H1 (cell line): ENCODE results near the gene ZFYVE1. TPM values are rescaled to one million over a fixed set of nuclear protein-coding genes. Genes with fewer than 3 reads are reported as not detected.
"Not testable (repeated sequence)": the region's sequence is repeated elsewhere in the genome, so short reads cannot be mapped to it uniquely, and the experiment has no call there.

ENCODE experiments used
- CTCF ChIA-PET: fragments of 300-600 bp; sonication (Branson Sonifier 250); formaldehyde crosslinking; loops from one replicate; lab custom pipeline; 2021; ENCODE audit not compliant: partially characterized antibody; lab: Charles Lee
- POLR2A ChIA-PET: fragments of 300-600 bp; sonication (Branson Sonifier 250); formaldehyde crosslinking; loops from one replicate; lab custom pipeline; 2021; ENCODE audit warnings: inconsistent platforms; ENCODE audit not compliant: partially characterized antibody; lab: Charles Lee
- DNase-seq, 2 experiments: peaks; one replicate each; pipeline versions ENCODE4 v3.0.0 to v3.0.0-alpha.2; 2010 to 2022; ENCODE audit warnings: low spot score in 2 of 2, low read depth in 1 of 2, mixed read lengths in 1 of 2
- FAIRE-seq: peaks from 2 replicates; lab custom pipeline; 2011; peaks lifted over from hg19 to GRCh38; lab: Jason Lieb, UNC
- H2AFZ ChIP-seq: 2 replicates; pipeline ENCODE4 v1.8.1; 2012; ENCODE audit warnings: low read length, inconsistent platforms
- H2AK5ac ChIP-seq: 2 replicates; pipeline ENCODE4 v1.6.1; 2013; ENCODE audit warnings: low read depth, low read length
- H2BK120ac ChIP-seq: replicated peaks from 2 replicates; pipeline ENCODE3; 2013; ENCODE audit warnings: low read depth, low read length, inconsistent platforms
- H2BK12ac ChIP-seq: 2 replicates; pipeline ENCODE4 v1.6.1; 2013; ENCODE audit warnings: low read depth, low read length
- H2BK15ac ChIP-seq: 2 replicates; pipeline ENCODE4 v1.6.1; 2013; ENCODE audit warnings: low read length
- H2BK20ac ChIP-seq: 2 replicates; pipeline ENCODE4 v1.6.1; 2013; ENCODE audit warnings: low read length
- H2BK5ac ChIP-seq: 2 replicates; pipeline ENCODE4 v1.6.1; 2013; ENCODE audit warnings: low read depth, low read length
- H3K14ac ChIP-seq: 2 replicates; pipeline ENCODE4 v1.6.1; 2013; ENCODE audit warnings: inconsistent platforms; ENCODE audit not compliant: insufficient read length
- H3K18ac ChIP-seq: 2 replicates; pipeline ENCODE4 v1.6.1; 2013; ENCODE audit warnings: low read length; ENCODE audit errors: extremely low read depth
- H3K23ac ChIP-seq: 2 replicates; pipeline ENCODE4 v1.6.1; 2013; ENCODE audit warnings: inconsistent platforms; ENCODE audit not compliant: insufficient read length
- H3K23me2 ChIP-seq: 2 replicates; pipeline ENCODE4 v1.6.1; 2013; ENCODE audit warnings: low read depth, low read length
- H3K27ac ChIP-seq: 2 replicates; pipeline ENCODE4 v1.6.1; 2011; ENCODE audit warnings: low read depth, low read length, inconsistent platforms
- H3K27me3 ChIP-seq, 4 experiments: replicated peaks in 1 of 4; 1 replicate in 1 of 4; 2 replicates in 3 of 4; pipeline versions ENCODE4 v1.6.1 to v1.8.1; 2011 to 2013; ENCODE audit warnings: low read length in 3 of 4, mild to moderate bottlenecking in 3 of 4, inconsistent platforms in 2 of 4, mixed read lengths in 2 of 4, moderate library complexity in 1 of 4; ENCODE audit not compliant: control insufficient read depth in 3 of 4, insufficient read depth in 3 of 4; ENCODE audit errors: extremely low read depth in 1 of 4
- H3K36me3 ChIP-seq, 4 experiments: 2 replicates each; pipeline versions ENCODE4 v1.6.1 to v1.8.1; 2011 to 2013; ENCODE audit warnings: mild to moderate bottlenecking in 4 of 4, low read length in 3 of 4, moderate library complexity in 2 of 4, control low read depth in 1 of 4, inconsistent platforms in 1 of 4; ENCODE audit not compliant: insufficient read depth in 4 of 4, control insufficient read depth in 2 of 4
- H3K4ac ChIP-seq: replicated peaks from 2 replicates; pipeline ENCODE3; 2013; ENCODE audit warnings: low read length, low read depth, mixed read lengths, inconsistent platforms; ENCODE audit not compliant: insufficient read length
- H3K4me1 ChIP-seq, 4 experiments: replicated peaks in 1 of 4; 1 replicate in 1 of 4; 2 replicates in 3 of 4; pipeline versions ENCODE4 v1.6.1 to v1.8.1; 2011 to 2013; ENCODE audit warnings: low read length in 3 of 4, inconsistent platforms in 2 of 4, mixed read lengths in 1 of 4; ENCODE audit not compliant: insufficient read depth in 4 of 4, control insufficient read depth in 3 of 4
- H3K4me2 ChIP-seq, 2 experiments: 2 replicates each; pipeline versions ENCODE4 v1.6.1 to v1.8.1; 2011 to 2013; ENCODE audit warnings: low read depth in 2 of 2, low read length in 2 of 2, control low read depth in 1 of 2, inconsistent platforms in 1 of 2, mild to moderate bottlenecking in 1 of 2; ENCODE audit not compliant: insufficient read depth in 1 of 2
- H3K4me3 ChIP-seq, 4 experiments: fragments of 200-600, 300-600 bp in 1 of 4; sonication (generic), shearing (Covaris generic), sonication (Bioruptor Twin) in 1 of 4; 2 replicates each; pipeline versions ENCODE4 v1.5.1 to v1.8.1; 2011 to 2016; ENCODE audit warnings: low read length in 4 of 4, low read depth in 3 of 4, control low read depth in 2 of 4, inconsistent platforms in 2 of 4, mild to moderate bottlenecking in 2 of 4, mixed read lengths in 1 of 4, moderate library complexity in 1 of 4; ENCODE audit not compliant: insufficient read depth in 2 of 4; ENCODE audit errors: extremely low read depth in 1 of 4
- H3K56ac ChIP-seq: replicated peaks from 2 replicates; pipeline ENCODE3; 2013; ENCODE audit warnings: low read depth, mild to moderate bottlenecking, mixed read lengths, low read length, inconsistent platforms; ENCODE audit not compliant: insufficient read length
- H3K79me1 ChIP-seq: 2 replicates; pipeline ENCODE4 v1.6.1; 2013; ENCODE audit warnings: low read depth, low read length, control low read depth
- H3K79me2 ChIP-seq, 2 experiments: 2 replicates each; pipeline versions ENCODE4 v1.6.1 to v1.8.1; 2012 to 2013; ENCODE audit warnings: low read length in 2 of 2, mild to moderate bottlenecking in 2 of 2, inconsistent platforms in 1 of 2; ENCODE audit not compliant: insufficient read depth in 2 of 2, control insufficient read depth in 1 of 2
- H3K9ac ChIP-seq, 4 experiments: replicated peaks in 1 of 4; 1 replicate in 1 of 4; 2 replicates in 3 of 4; pipeline versions ENCODE4 v1.6.1 to v1.8.1; 2011 to 2013; ENCODE audit warnings: low read depth in 3 of 4, low read length in 3 of 4, control low read depth in 2 of 4, mild to moderate bottlenecking in 2 of 4, moderate library complexity in 2 of 4, inconsistent platforms in 1 of 4; ENCODE audit errors: extremely low read depth in 1 of 4
- H3K9me3 ChIP-seq, 2 experiments: 2 replicates each; pipeline versions ENCODE4 v1.6.1 to v1.8.1; 2012 to 2013; ENCODE audit warnings: mild to moderate bottlenecking in 2 of 2, moderate library complexity in 2 of 2, control low read depth in 1 of 2, inconsistent platforms in 1 of 2, low read depth in 1 of 2, low read length in 1 of 2, mixed read lengths in 1 of 2; ENCODE audit not compliant: insufficient read depth in 2 of 2
- H4K20me1 ChIP-seq, 2 experiments: replicated peaks in 1 of 2; 2 replicates each; pipeline versions ENCODE3 to v1.8.1; 2011 to 2013; ENCODE audit warnings: inconsistent platforms in 2 of 2, low read length in 2 of 2, mild to moderate bottlenecking in 1 of 2; ENCODE audit not compliant: insufficient read depth in 2 of 2, control insufficient read depth in 1 of 2
- H4K5ac ChIP-seq: 2 replicates; pipeline ENCODE4 v1.6.1; 2013; ENCODE audit warnings: low read length, low read depth, mixed read lengths, inconsistent platforms; ENCODE audit not compliant: insufficient read length
- H4K8ac ChIP-seq: 2 replicates; pipeline ENCODE4 v1.8.0; 2013; ENCODE audit warnings: mild to moderate bottlenecking, moderate library complexity, low read length, inconsistent platforms; ENCODE audit not compliant: insufficient read depth; ENCODE audit errors: extremely low read depth
- H4K91ac ChIP-seq: replicated peaks from 2 replicates; pipeline ENCODE3; 2013; ENCODE audit warnings: low read length, mixed read lengths, inconsistent platforms; ENCODE audit not compliant: insufficient read length
- HDAC6 ChIP-seq: IDR thresholded peaks from one replicate; pipeline ENCODE4 v1.7.1; 2012; ENCODE audit warnings: low read depth, mild to moderate bottlenecking, inconsistent platforms, low read length, moderate library complexity
- SIRT6 ChIP-seq: IDR thresholded peaks from one replicate; pipeline ENCODE4 v1.7.1; 2012; ENCODE audit warnings: low read length, inconsistent platforms
- TAF7 ChIP-seq: optimal IDR thresholded peaks from 2 replicates; pipeline ENCODE3; 2011; ENCODE audit warnings: low read depth, mild to moderate bottlenecking, inconsistent platforms, low read length, moderate library complexity, borderline replicate concordance
- WGBS, 2 experiments: shearing (Covaris generic) in 1 of 2; methylation state at CpG; one replicate each; pipeline versions ENCODE4 v1.1.6 to v1.1.7; 2013 to 2015; ENCODE audit warnings: low lambda C conversion rate in 2 of 2, mixed read lengths in 2 of 2, inconsistent platforms in 1 of 2, low coverage in 1 of 2, missing lambda C conversion rate in 1 of 2; ENCODE audit not compliant: insufficient replicate concordance in 2 of 2, insufficient coverage in 1 of 2, insufficient read length in 1 of 2; ENCODE audit errors: extremely low coverage in 1 of 2, missing lambda C conversion rate in 1 of 2; 5-methylcytosine and 5-hydroxymethylcytosine counted together
- polyA plus RNA-seq, 7 experiments: library from polyadenylated mRNA; depleted of rRNA in 3 of 7; stranded (reverse) in 5 of 7; unstranded in 2 of 7; fragments of >200 nt in 5 of 7; fragments of 200-250 nt in 2 of 7; gene quantifications; 1 replicate in 5 of 7; 2 replicates in 1 of 7; 4 replicates in 1 of 7; pipeline versions ENCODE4 v1.2.1 to v1.2.3, GENCODE V29; 2011 to 2013; ENCODE audit warnings: missing spikeins in 2 of 7, mixed read lengths in 2 of 7
- total RNA-seq: library from RNA; stranded (reverse); fragmentation: NEBNext Ultra II Directional; extraction: Animal tissue kit (Norgen Biotek cat#: 25700); gene quantifications from 2 replicates; pipeline ENCODE4 v1.2.1, GENCODE V29; 2021

The ZFYVE1 gene
- total and polyA plus RNA-seq, 2 of the 8 experiments (the other 6 are each of a cell fraction or from before 2014, with no cell fraction given), result 9.8 to 12.5 TPM

GRCh38 chr14:73014105-73014504 is 12.8 kb downstream of the ZFYVE1 start (continued):
- TF ChIP-seq HDAC6 (no peak), TAF7 (no peak), SIRT6 (no peak)

- H2AFZ ChIP-seq, H2BK20ac ChIP-seq, H4K91ac ChIP-seq, H3K79me1 ChIP-seq, H2AK5ac ChIP-seq, H3K4me1 ChIP-seq, H3K4me2 ChIP-seq, FAIRE-seq, H3K14ac ChIP-seq, H2BK5ac ChIP-seq, POLR2A ChIA-PET, H3K36me3 ChIP-seq, H3K79me2 ChIP-seq, H3K56ac ChIP-seq, H3K4me3 ChIP-seq, H3K27ac ChIP-seq, H3K23me2 ChIP-seq, H3K18ac ChIP-seq, H2BK12ac ChIP-seq, H3K27me3 ChIP-seq, H4K8ac ChIP-seq, H3K9ac ChIP-seq, H2BK15ac ChIP-seq, DNase-seq, H3K23ac ChIP-seq, H2BK120ac ChIP-seq, H4K5ac ChIP-seq, H4K20me1 ChIP-seq, H3K4ac ChIP-seq, H3K9me3 ChIP-seq: not testable (repeated sequence)
- 97% methylated on average over 7 of the region's 7 CpGs; no CpG with 5 or more reads in 1 of the 2 experiments for WGBS, 2 experiments
- CTCF ChIA-PET, result interaction anchor here (0.6 kb wide), 1 partner anchor 19 kb away, joined by 3 read pairs; no protein-coding TSS in a partner anchor
Measured at GRCh38 chr14:73011189-73011588, 15.7 kb downstream of the ZFYVE1 start.
